ENCODE data around the gene UMPS.
"Not testable (repeated sequence)": the region's sequence is repeated elsewhere in the genome, so short reads cannot be mapped to it uniquely, and the experiment has no call there.

The UMPS gene

DNA sequence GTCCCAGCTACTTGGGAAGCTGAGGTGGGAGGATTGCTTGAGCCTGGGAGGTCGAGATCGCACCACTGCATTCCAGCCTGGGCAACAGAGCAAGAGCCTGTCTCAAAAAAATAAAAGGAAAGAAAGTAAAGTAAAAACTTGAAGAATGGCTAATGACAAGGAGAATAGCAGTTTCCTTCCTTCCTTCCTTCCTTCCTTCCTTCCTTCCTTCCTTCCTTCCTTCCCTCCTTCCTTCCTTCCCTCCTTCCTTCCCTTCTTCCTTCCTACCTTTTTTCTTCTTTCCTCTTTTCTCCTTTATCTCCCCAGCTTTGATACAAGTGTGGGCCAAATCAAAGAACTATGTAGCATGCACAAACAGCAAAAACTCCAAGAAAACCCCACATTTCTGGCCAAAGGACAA is 23.0 kb upstream of the UMPS start:
- not testable (repeated sequence) for DNase-seq (ENCODE audit: low spot score)

DNA sequence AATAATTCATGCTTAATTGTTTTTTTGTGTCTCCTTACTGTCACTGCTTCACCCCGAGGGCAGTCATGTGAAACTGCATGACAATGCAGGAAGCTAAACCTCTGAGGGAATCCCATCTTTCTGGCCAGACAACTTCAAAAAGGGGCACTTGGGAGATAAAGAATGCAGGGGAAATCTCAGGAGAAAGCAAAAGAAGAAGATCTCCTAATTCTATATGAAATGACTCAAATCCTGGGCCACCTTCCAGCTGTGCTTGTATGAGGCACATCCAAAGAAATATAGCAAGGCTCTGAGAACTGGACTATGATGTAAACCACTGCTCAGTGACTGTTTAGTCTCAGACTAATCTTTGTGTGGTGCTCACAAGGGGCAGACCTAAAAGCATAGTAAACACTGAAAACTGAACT is 22.6 kb upstream of the UMPS start:
- peak; percentile 34 for DNase-seq (ENCODE audit: low spot score)

DNA sequence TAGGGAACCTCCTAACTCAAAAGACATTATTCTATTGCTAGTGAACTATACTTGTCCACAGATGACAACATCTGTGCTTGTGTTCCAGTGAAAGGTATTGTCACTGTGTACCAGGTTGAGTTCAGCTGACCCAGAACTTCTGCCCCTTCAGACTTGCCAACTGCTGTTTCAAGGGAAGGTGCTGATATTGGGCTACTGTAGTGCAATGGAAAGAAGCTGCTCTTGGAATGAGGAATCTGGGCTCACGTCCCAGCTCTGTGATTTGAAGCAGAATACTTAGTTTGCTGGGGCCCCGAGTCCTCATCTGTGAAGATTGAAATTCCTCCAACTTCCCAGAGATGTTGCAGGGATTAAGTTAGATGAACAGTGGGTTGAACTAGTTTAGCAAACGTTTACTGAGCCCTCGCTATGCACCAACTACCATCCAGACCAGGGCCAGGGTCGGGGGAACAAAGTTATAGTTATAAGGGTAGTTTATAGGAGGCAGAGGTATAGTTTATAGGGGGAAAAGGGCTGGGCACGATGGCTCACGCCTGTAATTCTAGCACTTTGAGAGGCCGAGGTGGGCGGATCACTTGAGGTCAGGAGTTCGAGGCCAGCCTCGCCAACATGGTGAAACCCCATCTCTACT is 15.9 kb upstream of the UMPS start:
- DNase-seq (ENCODE audit: low spot score), result no peak

DNA sequence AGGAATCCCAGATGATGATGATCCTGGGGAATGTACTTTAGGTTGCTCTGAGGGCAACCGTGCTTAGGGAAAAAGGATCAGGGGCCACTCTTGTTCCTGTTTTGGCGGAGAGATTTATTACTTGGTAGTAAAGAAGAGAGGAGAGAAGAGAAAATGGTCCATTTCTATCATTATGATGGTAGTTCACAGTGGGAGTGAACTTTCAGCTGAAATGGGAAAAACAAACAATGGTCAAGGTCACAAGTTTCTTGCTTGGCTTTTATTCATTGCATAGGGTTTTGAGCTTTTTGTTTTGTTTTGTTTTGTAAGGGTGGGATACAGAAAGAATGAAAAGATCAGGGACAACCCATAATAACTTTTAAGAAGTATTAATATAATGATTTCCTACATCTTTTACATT is 7.7 kb upstream of the UMPS start:
- DNase-seq (ENCODE audit: low spot score), result no peak

DNA sequence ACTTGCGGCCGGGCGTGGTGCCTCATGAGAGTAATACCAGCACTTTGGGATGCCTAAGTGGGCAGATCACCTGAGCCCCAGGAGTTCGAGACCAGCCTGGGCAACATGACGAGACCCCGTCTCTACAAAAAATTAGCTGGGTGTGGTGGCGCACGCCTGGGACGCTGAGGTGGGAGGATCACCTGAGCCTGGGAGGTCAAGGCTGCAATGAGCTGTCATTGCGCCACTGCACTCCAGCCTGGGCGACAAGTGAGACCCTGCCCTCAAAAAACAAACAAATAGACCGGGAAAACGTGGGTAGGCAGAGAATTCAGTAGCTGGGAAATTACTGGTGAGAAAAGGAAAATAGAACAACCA is 667 bp downstream of the UMPS start:
- no peak for DNase-seq (ENCODE audit: low spot score)

DNA sequence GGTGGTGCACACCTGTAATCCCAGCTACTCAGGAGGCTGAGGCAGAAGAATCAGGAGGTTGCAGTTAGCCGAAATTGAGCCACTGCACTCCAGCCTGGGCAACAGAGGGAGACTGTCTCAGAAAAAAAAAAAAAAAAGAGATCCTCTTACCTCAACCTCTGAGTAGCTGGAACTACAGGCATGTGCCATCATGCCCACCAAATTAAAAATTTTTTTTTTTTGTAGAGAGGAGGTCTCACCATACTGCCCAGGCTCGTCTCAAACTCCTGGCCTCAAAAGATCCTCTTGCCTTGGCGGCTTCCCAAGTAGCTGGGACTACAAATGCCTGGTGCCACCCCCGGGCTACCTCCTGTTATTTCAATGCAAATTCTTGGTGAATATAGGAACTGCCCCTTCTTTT is 1.5 kb downstream of the UMPS start:
- DNase-seq (ENCODE audit: low spot score), result no peak

DNA sequence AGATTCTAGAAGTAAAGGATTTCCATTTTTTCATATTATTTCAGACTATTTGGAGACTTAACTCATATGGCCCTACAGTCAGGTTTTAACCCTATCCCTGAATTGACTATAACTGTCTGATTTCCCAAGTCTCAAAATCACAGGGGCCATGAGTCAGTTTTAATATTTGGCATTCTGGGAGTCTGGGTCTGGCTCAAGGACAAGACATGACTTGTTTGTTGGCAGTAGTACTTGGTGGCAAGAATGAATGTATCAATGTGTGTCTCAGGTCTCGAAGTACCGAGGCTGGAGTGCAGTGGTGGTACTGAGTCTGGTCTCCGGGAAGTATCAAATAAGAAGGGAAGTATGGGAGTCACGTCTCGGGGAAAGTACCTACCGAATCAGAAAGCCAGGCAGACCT is 10.8 kb downstream of the UMPS start:
- DNase-seq (ENCODE audit: low spot score), result no peak

DNA sequence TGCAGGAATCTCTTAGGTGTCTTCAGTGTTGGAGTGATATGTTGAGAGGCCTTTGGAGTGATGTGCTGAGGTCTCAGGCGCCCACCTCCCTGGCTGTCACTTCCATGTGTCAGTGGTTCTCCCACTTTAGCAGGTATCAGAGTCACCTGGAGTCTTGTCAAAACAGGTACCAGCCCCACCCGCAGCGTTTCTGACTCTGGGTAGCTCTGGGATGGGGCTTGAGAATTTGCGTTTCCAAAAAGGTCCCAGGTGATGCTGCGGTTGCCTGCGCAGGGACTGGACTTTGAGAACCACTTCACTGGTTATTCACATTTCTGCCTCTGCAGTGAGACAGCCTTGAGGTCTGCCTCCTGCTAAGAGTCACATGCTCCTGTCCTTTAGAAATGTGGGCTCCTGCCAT is 15.5 kb downstream of the UMPS start:
- no peak for DNase-seq (ENCODE audit: low spot score)

DNA sequence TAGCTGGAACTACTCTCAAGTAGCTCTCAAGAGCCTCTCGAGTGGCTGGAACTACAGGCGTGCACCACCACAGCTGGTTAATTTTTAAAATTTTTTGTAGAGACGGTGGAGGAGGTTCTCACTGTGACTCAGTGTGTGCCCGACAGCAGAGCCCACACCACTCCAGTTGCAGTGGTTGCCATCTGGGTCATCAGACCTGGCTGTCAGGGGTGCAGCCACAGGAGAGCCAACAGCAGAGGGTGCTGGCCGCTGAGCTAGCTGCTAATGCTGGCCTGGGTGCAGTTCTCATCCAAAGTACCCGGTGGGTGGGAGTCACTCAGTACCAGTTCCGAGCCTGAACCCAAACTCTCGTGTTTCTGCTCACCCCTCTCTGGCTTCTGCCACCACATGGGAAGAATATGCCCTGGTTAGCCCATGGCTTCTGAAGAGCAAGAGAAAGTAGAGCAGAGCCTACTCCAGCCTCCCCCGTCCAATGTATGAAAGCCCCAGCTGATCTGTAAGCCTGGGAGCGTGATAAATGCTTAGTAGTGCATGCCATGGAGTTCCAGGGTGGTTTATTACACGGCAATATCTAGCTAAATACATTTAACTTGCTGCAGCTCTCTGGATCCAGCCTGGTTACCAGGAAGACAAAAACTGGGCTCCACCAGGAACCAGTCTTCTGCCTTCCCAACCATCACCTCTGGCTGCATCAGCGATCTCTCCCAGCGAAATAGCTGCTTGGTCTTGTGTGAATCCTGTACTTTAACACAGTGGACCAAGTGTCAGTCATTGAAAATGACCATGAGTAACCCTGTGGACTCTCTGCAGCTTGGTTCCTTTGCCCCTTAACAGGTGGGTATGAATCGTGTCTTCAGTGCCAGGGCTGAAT is 17.1 kb downstream of the UMPS start:
- no peak for DNase-seq (ENCODE audit: low spot score)

DNA sequence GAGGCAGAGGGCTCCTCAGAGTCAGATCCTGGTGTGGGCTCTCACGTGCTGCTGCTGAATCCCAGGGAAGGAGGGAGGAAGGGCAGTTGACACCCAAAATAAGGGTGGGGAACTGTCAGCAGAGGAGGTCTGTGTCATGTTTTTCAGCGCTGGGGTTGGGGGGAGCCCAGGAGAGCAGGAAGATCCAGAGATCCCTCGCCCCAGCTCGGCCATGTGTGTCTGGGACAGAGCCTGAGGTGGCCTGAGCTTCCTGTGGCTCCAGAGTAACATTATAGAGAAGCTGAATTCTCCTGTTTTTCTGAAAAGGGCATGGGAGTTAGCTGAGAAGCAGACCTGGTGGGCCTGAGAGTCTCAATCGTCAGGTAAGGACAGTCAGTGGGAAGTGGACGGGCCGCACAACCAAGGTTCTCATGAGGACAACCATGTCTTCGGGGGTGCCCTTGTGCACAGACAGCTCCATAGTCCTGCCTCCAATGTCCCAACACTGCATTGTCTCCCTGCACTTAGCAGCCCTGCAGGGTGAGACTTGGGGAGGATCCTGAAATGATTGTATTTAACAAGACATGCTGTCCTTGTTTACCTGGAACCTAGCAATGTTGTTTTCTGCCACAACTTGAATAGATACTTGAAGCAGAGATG is 18.4 kb downstream of the UMPS start:
- DNase-seq (ENCODE audit: low spot score), result no peak

DNA sequence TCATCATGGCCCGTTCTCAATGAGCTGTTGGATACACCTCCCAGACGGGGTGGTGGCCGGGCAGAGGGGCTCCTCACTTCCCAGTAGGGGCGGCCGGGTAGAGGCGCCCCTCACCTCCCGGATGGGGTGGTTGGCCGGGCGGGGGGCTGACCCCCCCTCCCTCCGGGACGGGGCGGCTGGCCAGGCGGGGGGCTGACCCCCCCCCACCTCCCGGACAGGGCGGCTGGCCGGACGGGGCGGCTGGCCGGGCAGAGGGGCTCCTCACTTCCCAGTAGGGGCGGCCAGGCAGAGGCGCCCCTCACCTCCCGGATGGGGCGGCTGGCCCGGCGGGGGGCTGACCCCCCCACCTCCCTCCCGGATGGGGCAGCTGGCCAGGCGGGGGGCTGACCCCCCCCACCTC is 19.6 kb downstream of the UMPS start:
- DNase-seq (ENCODE audit: low spot score), result not testable (repeated sequence)

DNA sequence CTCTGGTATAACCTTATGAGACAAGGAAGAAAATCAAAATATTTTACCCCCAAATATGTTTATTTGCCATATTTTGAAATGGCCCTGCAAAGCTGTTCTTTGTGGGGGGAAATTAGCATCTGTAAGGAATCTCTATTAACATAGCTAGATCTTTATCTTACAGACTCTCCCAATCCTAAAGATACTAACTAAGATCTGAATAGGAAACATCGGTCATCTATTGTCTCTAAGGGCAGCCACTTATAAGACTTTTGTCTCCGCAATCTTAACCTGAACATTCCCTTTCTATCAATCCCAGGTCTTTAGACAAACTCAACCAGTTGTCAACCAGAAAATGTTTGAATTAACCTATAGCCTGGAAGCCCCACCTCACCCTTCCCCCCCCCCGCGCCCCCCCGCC is 21.2 kb downstream of the UMPS start:
- DNase-seq (ENCODE audit: low spot score), result no peak

DNA sequence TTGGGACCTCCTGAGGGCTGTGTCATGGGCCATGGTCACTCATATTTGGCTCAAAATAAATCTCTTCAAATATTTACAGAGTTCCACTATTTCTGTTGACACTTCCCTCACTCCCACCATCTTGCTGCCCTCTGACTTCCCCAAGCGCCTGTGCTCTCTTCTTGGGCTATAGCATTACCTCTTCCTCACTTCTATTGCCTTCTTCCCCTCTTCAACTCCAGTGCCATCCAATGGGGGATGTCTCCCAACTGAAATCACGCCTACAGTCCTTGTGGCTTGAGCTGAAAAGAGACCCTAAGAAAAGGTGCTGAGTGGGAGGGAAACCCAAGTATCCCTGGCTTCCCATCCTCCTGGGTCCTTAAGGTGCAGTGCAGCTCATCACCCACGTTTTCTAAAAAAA is 21.8 kb downstream of the UMPS start:
- no peak for DNase-seq (ENCODE audit: low spot score)

DNA sequence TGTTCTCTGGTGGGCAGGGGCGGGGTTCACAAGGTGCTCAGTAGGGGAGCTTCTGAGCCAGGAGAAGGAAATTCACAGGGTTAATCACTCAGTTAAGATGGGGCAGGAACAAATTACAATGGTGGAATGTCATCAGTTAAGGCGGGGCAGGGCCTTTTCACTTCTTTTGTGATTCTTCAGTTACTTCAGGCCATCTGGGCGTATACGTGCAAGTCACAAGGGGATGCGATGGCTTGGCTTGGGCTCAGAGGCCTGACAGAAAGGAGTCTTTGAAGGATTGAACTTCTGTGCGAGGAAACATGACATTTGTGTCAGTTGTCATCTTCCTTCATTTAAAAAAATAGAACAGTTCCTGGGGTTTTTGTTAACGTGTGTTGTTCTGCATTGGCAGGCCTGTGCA is 27.7 kb downstream of the UMPS start:
- not testable (repeated sequence) for DNase-seq (ENCODE audit: low spot score)

DNA sequence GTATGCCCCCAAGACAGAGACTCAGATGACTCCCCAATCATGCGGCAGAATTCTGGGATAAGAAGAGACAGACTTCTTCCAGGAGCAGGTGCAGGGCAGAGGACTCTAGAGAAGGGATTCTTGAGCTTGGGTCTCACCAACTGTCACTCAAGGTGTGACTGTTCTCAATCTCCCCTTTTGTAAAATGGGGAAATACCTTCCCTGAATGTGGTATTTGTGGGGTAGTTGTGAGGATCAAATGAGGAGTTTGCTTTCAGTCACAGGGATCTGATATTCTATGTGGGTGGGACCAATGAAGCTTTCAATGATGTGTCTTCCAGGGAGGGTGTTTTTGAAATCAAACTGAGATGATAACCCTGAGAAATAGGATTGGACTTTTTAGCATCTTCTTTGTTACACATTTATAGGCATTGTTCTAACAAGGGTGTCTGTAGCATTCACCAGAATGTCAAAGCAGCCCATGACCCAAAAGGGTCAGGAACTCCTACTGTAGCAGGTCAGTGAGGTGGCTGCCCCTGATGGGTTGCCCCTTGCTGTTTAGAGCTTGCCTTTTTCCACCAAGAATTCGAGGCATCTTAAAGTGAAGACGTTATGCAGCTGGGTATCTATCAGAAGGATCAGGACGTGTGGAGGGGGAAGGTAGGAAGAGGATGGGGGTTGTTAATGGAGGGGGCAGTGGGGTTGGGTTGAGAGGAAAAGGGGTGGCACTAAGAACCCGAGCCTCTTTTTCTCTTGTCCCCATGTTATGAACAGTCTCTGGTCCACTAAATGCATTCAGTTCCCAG is 28.8 kb downstream of the UMPS start:
- DNase-seq (ENCODE audit: low spot score), result no peak

DNA sequence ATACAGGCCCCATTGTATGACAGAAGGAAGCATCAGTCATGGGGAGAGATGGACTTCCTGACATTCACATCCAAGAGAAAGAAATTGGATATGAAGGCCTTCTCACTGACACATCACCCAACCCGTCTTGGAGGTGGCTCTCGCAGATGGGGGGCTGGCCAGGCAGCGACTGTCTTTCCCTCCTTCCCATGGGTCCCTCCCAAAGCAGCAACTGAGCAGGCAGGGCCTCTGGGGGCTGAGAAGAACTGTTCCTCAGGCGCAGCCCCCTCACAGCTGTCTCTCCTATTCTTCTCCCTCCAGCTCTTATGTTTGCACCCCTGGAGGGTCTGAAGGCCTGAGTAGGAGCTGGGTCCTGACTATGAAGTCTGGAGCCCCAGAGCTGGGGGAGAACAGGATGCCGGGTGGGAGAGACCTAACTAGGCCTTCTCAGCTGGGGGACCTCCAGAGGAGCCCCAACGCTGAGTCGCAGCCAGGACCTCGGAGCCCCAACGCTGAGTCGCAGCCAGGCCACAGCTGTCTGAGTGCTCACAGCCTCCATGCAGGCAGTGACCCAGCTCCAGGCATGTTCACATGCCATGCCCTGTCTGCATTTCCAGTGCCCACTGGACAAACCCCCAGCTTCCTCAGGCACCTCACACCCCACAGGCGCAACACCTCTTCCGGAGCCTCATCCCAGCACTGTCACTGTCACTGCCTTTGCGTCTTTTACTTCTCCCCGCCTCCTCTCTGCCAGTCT is 29.6 kb downstream of the UMPS start:
- peak; percentile 48 for DNase-seq (ENCODE audit: low spot score)

DNA sequence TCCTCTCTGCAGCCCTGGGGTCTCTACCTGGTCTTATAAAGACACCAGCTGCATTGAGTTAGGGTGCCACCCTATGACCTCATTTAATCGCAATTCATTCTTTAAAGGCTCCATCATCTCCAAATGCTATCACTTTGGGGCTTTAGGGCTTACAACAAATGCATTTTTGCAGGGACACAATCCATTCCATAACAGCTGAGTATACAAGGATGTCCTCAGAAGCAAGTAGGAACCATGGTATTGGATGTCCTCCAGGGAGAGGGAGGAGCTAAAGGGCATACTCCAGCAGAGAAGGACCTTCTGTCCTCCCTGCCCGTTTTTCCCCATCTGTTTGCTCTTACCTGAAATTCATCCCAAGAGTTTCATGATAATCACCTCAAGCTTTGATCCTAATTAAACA is 30.3 kb downstream of the UMPS start:
- peak; percentile 42 for DNase-seq (ENCODE audit: low spot score)

DNA sequence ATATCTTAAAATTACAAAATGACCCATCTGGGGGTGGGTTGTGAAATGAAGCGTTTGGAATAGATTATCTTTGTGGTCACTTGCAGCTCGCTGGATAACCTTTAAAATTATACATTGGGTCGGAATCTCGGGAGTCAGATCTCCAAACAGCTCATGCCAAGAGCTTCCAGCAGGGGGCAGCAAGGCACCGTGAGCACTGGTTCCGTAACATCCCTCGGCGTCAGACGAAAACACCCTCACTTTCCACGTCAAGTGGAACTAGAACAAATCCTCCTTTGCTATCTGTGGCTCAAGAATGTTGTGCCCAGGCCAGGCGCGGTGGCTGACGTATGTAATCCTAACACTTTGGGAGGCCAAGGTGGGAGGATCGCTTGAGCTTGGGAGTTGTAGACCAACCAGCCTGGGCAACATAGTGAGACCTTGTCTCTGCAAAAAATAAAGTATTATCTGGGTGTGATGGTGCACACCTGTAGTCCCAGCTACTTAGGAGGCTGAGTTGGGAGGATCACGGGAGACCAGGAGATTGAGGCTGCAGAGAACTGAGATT is 31.1 kb downstream of the UMPS start:
- DNase-seq (ENCODE audit: low spot score), result peak; percentile 83

DNA sequence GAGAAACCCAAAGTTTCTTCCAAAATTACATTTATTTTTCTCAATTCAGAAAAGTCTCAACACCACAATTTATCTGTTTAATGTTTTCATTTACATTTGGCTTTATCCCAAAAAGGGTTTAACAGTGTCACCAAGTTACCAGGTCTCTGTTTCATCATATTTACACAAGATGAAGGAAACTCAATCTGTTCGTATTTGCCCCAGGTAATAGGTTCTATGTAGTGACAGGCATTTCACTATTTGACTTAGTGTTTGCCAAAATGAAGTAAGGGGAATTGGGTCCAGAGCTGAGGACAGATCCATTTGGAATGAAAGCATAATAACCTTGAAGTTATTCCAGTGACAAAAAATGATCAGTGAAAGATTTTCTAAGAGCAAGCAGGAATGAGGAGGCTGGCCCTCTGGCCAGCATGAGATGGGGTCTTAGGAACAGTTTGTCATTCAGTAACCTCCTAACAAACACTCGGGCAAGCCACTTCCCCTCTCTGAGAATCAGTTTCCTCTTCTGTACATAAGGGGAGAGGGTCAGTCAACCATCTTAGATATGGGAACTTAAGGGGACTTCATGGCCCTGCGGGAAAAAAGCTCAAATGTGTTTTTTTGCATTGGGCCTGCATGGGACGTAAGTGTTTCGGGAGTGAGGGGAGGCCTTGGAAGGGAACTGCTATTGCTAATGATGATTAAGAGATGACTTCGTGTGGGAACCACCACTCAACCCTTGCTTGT is 31.8 kb downstream of the UMPS start:
- no peak for DNase-seq (ENCODE audit: low spot score)

DNA sequence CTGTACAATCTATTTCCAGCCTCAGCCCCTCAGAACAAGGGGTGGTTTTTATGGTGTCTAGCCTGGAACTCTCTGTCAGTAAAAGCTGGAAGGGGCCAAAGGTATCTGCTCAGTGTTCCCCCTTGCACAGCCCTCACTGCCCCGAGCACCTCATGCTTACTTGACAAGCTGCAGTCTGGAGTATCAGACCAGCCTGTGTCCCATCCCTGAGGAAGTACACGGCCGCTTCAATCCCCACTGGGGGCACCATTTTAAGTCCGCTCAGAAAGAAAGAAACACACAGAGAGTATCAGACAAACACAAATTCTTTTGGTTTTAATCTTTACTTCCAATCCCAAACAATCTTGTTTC is 32.4 kb downstream of the UMPS start:
- DNase-seq (ENCODE audit: low spot score), result no peak

DNA sequence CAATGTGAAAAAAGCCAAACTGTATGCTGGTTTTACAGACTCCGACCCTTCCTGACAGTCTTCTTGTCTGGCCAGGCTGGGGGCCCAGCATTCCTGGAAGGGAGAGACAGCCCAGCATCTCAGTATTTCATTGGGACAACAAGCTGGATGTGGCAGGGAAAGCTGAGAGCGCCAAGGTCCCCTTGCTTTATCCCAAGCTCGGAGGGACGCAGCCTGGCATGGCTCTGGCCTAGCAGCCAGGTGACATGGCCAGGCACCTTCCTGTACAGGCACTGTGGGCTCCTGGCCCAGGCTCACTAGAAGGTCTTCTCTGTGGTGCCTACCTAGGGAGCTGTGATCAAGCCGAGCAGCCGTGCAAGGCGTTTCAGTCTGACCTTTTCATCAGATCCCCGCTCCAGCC is 33.0 kb downstream of the UMPS start:
- DNase-seq (ENCODE audit: low spot score), result no peak
